Mesenchymal stem cell (in vitro differentiated cells and primary cell): Measurements from ENCODE around the gene ACP4.
"Not testable (repeated sequence)": the region's sequence is repeated elsewhere in the genome, so short reads cannot be mapped to it uniquely, and the experiment has no call there.

Experiments
- DNase-seq: peaks from one replicate; pipeline ENCODE4 v3.0.0-alpha.2; 2013
- H2AFZ ChIP-seq: one replicate; pipeline ENCODE4 v1.6.1; 2013; ENCODE audit warnings: low read depth, mild to moderate bottlenecking, control low read depth, inconsistent platforms, low read length, moderate library complexity
- H2AK5ac ChIP-seq: 2 replicates; pipeline ENCODE4 v1.6.1; 2013; ENCODE audit warnings: low read length, moderate library complexity, mild to moderate bottlenecking, inconsistent platforms; ENCODE audit not compliant: severe bottlenecking
- H2BK120ac ChIP-seq: one replicate; pipeline ENCODE4 v1.6.1; 2013; ENCODE audit warnings: low read depth, mild to moderate bottlenecking, inconsistent platforms, low read length, moderate library complexity
- H2BK12ac ChIP-seq, 2 experiments: one replicate each; pipeline ENCODE4 v1.6.1; 2013; ENCODE audit warnings: inconsistent platforms in 2 of 2, low read length in 2 of 2, mild to moderate bottlenecking in 2 of 2, moderate library complexity in 2 of 2, control low read depth in 1 of 2
- H2BK15ac ChIP-seq: one replicate; pipeline ENCODE4 v1.6.1; 2013; ENCODE audit warnings: mild to moderate bottlenecking, low read depth, inconsistent platforms; ENCODE audit not compliant: poor library complexity, severe bottlenecking
- H2BK5ac ChIP-seq: 2 replicates; pipeline ENCODE4 v1.6.1; 2013; ENCODE audit warnings: low read depth, mild to moderate bottlenecking, low read length, control low read depth, inconsistent platforms; ENCODE audit not compliant: poor library complexity, severe bottlenecking
- H3K14ac ChIP-seq, 2 experiments: one replicate each; pipeline ENCODE4 v1.6.1; 2013; ENCODE audit warnings: inconsistent platforms in 2 of 2, low read length in 2 of 2, control low read depth in 1 of 2, mild to moderate bottlenecking in 1 of 2, moderate library complexity in 1 of 2
- H3K18ac ChIP-seq, 2 experiments: one replicate each; pipeline ENCODE4 v1.6.1; 2013; ENCODE audit warnings: inconsistent platforms in 2 of 2, low read length in 2 of 2, control low read depth in 1 of 2, low read depth in 1 of 2, mild to moderate bottlenecking in 1 of 2
- H3K23ac ChIP-seq, 2 experiments: one replicate each; pipeline ENCODE4 v1.6.1; 2013; ENCODE audit warnings: inconsistent platforms in 2 of 2, low read length in 2 of 2, mild to moderate bottlenecking in 2 of 2, moderate library complexity in 2 of 2, control low read depth in 1 of 2
- H3K27ac ChIP-seq: 2 replicates; pipeline ENCODE4 v1.5.1; 2013; ENCODE audit warnings: mild to moderate bottlenecking, moderate library complexity, low read length, control low read depth, inconsistent platforms; ENCODE audit not compliant: poor library complexity, severe bottlenecking
- H3K27me3 ChIP-seq, 2 experiments: 2 replicates each; pipeline versions ENCODE4 v1.6.1 to v1.7.0; 2013; ENCODE audit warnings: low read length in 2 of 2, mild to moderate bottlenecking in 2 of 2, moderate library complexity in 2 of 2, control low read depth in 1 of 2, inconsistent platforms in 1 of 2; ENCODE audit not compliant: control insufficient read depth in 1 of 2, insufficient read depth in 1 of 2
- H3K36me3 ChIP-seq, 2 experiments: 2 replicates each; pipeline versions ENCODE4 v1.6.1 to v1.7.0; 2013; ENCODE audit warnings: low read length in 2 of 2, control low read depth in 1 of 2, inconsistent platforms in 1 of 2, low read depth in 1 of 2, mild to moderate bottlenecking in 1 of 2; ENCODE audit not compliant: insufficient read depth in 2 of 2, control insufficient read depth in 1 of 2
- H3K4ac ChIP-seq, 2 experiments: one replicate each; pipeline ENCODE4 v1.6.1; 2013; ENCODE audit warnings: inconsistent platforms in 2 of 2, low read length in 2 of 2, mild to moderate bottlenecking in 2 of 2, moderate library complexity in 2 of 2, control low read depth in 1 of 2, low read depth in 1 of 2
- H3K4me1 ChIP-seq: 2 replicates; pipeline ENCODE4 v1.6.1; 2013; ENCODE audit warnings: low read depth, low read length, control low read depth; ENCODE audit not compliant: control insufficient read depth, insufficient read depth
- H3K4me2 ChIP-seq: 2 replicates; pipeline ENCODE4 v1.6.1; 2013; ENCODE audit warnings: low read length, mild to moderate bottlenecking, inconsistent platforms; ENCODE audit not compliant: poor library complexity, severe bottlenecking
- H3K4me3 ChIP-seq, 2 experiments: 2 replicates each; pipeline versions ENCODE4 v1.5.1 to v1.7.0; 2013; ENCODE audit warnings: low read length in 2 of 2, mild to moderate bottlenecking in 2 of 2, control low read depth in 1 of 2, low read depth in 1 of 2; ENCODE audit not compliant: insufficient read depth in 1 of 2
- H3K79me1 ChIP-seq: replicated peaks from 2 replicates; pipeline ENCODE4 v1.6.1; 2013; ENCODE audit warnings: mild to moderate bottlenecking, control low read depth, low read length, inconsistent platforms; ENCODE audit not compliant: poor library complexity, severe bottlenecking
- H3K9ac ChIP-seq: 2 replicates; pipeline ENCODE4 v1.7.0; 2013; ENCODE audit warnings: mild to moderate bottlenecking, low read length, moderate library complexity
- H3K9me3 ChIP-seq: 2 replicates; pipeline ENCODE4 v1.7.0; 2013; ENCODE audit warnings: mild to moderate bottlenecking, low read length; ENCODE audit not compliant: control insufficient read depth
- H4K8ac ChIP-seq: one replicate; pipeline ENCODE4 v1.6.1; 2013; ENCODE audit warnings: inconsistent platforms, mild to moderate bottlenecking, low read length, moderate library complexity
- H4K91ac ChIP-seq: one replicate; pipeline ENCODE4 v1.6.1; 2013; ENCODE audit warnings: mild to moderate bottlenecking, low read length, inconsistent platforms
- whole genome bisulfite sequencing: methylation state at CpG from one replicate; pipeline ENCODE4 v1.1.7; 2013; ENCODE audit warnings: mixed read lengths; 5-methylcytosine and 5-hydroxymethylcytosine counted together

ACP4 gene

DNA sequence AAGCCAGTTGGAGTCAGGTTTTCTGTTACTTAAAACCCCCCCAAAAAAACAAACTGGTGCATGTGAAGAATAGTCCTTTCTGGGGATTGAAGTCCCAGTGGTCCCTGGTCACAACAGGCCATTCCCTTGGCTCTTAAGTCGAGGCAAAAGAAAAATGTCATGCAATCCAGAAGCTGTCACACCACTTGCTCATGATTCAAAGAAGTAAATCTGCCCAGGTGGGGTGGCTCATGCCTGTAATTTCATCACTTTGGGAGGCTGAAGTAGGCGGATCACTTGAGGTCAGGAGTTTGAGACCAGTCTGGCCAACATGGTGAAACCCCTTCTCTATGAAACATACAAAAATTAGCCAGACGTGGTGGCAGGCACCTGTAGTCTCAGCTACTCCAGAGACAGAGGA, 28.7 kb upstream of the ACP4 start:
- not testable (repeated sequence) for H3K23ac ChIP-seq, H3K4me3 ChIP-seq, H4K8ac ChIP-seq, H3K27me3 ChIP-seq, H3K27ac ChIP-seq, H3K36me3 ChIP-seq, H3K79me1 ChIP-seq, H2BK15ac ChIP-seq, H3K4me1 ChIP-seq, H4K91ac ChIP-seq, H2BK120ac ChIP-seq, H3K18ac ChIP-seq, H3K4me2 ChIP-seq, DNase-seq, H3K4ac ChIP-seq, H2AFZ ChIP-seq, H2BK12ac ChIP-seq, H3K14ac ChIP-seq, H2AK5ac ChIP-seq, H3K9ac ChIP-seq, H3K9me3 ChIP-seq, H2BK5ac ChIP-seq
- 34% methylated on average over 3 of the region's 3 CpGs for WGBS

DNA sequence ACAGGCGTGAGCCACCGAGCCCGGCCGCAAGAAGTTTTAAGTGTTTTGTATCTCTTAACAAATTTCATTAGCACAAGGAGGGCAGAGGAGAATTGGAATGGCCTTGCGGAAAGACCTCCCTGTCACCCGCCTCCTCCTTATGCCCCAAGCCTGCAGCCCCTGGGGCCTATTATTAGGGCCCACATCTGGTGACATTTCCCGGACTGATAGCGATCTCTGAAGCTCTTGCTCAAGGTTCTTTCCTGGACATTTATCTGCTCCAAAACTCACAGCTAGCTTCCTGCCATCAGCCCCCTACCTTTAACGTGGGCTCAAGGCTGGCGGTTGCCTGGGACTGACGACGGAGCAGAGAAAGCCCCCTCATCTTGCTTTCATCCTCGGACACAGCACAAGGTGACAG, 26.7 kb upstream of the ACP4 start:
- DNase-seq, H3K4ac ChIP-seq, H3K14ac ChIP-seq, H2BK15ac ChIP-seq, H4K8ac ChIP-seq, H2AFZ ChIP-seq, H2BK12ac ChIP-seq, H3K23ac ChIP-seq, H3K27me3 ChIP-seq, H3K4me2 ChIP-seq, H3K79me1 ChIP-seq, H3K4me1 ChIP-seq, H2BK5ac ChIP-seq, H2BK120ac ChIP-seq, H3K27ac ChIP-seq, H3K36me3 ChIP-seq, H3K9me3 ChIP-seq, H4K91ac ChIP-seq, H3K18ac ChIP-seq, H3K9ac ChIP-seq, H3K4me3 ChIP-seq, H2AK5ac ChIP-seq: not testable (repeated sequence)
- 83% methylated on average over 6 of the region's 13 CpGs for WGBS

- no peak overlapping the region for H4K91ac ChIP-seq
- H3K4ac ChIP-seq, result no peak overlapping the region
- DNase-seq, result no peak
- no peak overlapping the region for H2BK12ac ChIP-seq
- no peak overlapping the region for H2AFZ ChIP-seq
- no peak overlapping the region for H3K27ac ChIP-seq
- no peak overlapping the region for H3K4me2 ChIP-seq
- no peaks in the 10 kb centered on the region for H3K9me3 ChIP-seq
- no peak overlapping the region for H2BK15ac ChIP-seq
- no peaks in the 10 kb centered on the region for H3K4me1 ChIP-seq
- H3K36me3 ChIP-seq, result no peaks in the 10 kb centered on the region
- 89% methylated on average over 5 of the region's 7 CpGs for WGBS
- H3K23ac ChIP-seq, result no peak overlapping the region
- H3K4me3 ChIP-seq, result no peak overlapping the region
- H3K14ac ChIP-seq, result no peak overlapping the region
- no peak overlapping the region for H3K18ac ChIP-seq
- H3K79me1 ChIP-seq, result no peaks in the 10 kb centered on the region
- H3K9ac ChIP-seq, result no peak overlapping the region
- H2BK120ac ChIP-seq, result no peak overlapping the region
- H3K27me3 ChIP-seq, result peaks cover 0 to 5% of the 10 kb centered on the region in 2 experiments
- H2AK5ac ChIP-seq, result no peak overlapping the region
- H4K8ac ChIP-seq, result no peak overlapping the region
- H2BK5ac ChIP-seq, result no peak overlapping the region
Observed at GRCh38 chr19:50764409-50764808, 25.8 kb upstream of the ACP4 start.

GRCh38 chr19:50766746-50767145, 23.5 kb upstream of the ACP4 start:
- H3K4me2 ChIP-seq, H3K4ac ChIP-seq, H2AFZ ChIP-seq, H3K18ac ChIP-seq, H3K23ac ChIP-seq, H3K36me3 ChIP-seq, H4K8ac ChIP-seq, H3K14ac ChIP-seq, H3K79me1 ChIP-seq, H4K91ac ChIP-seq, DNase-seq, H3K9ac ChIP-seq, H3K27ac ChIP-seq, H3K4me3 ChIP-seq, H2BK12ac ChIP-seq, H2BK5ac ChIP-seq, H2BK120ac ChIP-seq, H3K4me1 ChIP-seq, H2BK15ac ChIP-seq, H3K9me3 ChIP-seq, H2AK5ac ChIP-seq: not testable (repeated sequence)
- WGBS, result 85% methylated on average over 10 of the region's 12 CpGs
- peaks cover 0 to 10% of the 10 kb centered on the region in 2 experiments for H3K27me3 ChIP-seq
